AG09319 (cell line): Measurements from ENCODE around the gene DNAJC16.

Experiments used
- DNase-seq: peaks from one replicate; pipeline ENCODE4 v3.0.0-alpha.2; 2010; ENCODE audit warnings: low read depth; ENCODE audit errors: extremely low read depth
- TF ChIP-seq, protein P1 (sequence below): IDR thresholded peaks from 2 replicates; pipeline ENCODE4 v1.5.1; 2011; ENCODE audit warnings: low read depth, mild to moderate bottlenecking, inconsistent platforms, low read length, moderate library complexity

DNAJC16 gene

DNA sequence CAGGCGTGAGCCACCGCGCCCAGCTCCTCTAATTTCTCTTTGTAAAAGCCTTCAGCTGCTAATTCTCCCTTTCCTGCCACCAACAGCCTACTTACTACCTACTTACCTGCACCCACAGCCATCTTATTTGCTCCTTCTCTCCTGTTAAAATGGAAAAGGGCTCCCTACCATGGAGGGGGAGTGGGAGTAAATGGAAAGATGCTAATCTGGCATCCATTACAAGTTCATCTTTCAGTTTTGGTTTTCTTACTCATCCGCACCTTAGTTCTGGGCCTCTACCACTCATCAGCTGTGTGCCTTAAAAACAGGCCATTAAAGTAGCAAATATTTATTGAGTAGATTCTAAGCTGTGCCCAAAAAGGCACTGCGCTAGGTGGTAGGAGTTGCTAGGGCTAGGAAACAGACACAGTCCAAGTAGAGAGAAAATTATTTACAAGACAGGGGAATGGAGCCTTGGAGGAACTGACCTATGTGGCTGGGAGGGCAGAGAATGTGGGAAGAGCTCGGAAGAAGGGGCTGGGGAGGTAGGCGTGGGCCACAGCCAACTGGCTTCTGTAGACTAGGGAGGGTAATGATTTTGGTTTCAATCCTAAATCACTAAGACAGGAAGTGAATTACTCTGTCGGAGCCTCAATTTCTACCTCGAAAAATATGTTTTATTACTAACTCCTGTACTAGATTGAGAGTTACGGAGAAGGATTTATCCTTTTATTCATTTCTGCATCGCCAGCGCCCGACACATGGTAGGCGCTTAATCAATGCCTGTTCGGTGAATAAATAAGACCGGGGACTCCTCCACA lies 89.9 kb downstream of the DNAJC16 start:
- TF ChIP-seq, protein P1, sequence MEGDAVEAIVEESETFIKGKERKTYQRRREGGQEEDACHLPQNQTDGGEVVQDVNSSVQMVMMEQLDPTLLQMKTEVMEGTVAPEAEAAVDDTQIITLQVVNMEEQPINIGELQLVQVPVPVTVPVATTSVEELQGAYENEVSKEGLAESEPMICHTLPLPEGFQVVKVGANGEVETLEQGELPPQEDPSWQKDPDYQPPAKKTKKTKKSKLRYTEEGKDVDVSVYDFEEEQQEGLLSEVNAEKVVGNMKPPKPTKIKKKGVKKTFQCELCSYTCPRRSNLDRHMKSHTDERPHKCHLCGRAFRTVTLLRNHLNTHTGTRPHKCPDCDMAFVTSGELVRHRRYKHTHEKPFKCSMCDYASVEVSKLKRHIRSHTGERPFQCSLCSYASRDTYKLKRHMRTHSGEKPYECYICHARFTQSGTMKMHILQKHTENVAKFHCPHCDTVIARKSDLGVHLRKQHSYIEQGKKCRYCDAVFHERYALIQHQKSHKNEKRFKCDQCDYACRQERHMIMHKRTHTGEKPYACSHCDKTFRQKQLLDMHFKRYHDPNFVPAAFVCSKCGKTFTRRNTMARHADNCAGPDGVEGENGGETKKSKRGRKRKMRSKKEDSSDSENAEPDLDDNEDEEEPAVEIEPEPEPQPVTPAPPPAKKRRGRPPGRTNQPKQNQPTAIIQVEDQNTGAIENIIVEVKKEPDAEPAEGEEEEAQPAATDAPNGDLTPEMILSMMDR = no peak
- no peak for DNase-seq

DNA sequence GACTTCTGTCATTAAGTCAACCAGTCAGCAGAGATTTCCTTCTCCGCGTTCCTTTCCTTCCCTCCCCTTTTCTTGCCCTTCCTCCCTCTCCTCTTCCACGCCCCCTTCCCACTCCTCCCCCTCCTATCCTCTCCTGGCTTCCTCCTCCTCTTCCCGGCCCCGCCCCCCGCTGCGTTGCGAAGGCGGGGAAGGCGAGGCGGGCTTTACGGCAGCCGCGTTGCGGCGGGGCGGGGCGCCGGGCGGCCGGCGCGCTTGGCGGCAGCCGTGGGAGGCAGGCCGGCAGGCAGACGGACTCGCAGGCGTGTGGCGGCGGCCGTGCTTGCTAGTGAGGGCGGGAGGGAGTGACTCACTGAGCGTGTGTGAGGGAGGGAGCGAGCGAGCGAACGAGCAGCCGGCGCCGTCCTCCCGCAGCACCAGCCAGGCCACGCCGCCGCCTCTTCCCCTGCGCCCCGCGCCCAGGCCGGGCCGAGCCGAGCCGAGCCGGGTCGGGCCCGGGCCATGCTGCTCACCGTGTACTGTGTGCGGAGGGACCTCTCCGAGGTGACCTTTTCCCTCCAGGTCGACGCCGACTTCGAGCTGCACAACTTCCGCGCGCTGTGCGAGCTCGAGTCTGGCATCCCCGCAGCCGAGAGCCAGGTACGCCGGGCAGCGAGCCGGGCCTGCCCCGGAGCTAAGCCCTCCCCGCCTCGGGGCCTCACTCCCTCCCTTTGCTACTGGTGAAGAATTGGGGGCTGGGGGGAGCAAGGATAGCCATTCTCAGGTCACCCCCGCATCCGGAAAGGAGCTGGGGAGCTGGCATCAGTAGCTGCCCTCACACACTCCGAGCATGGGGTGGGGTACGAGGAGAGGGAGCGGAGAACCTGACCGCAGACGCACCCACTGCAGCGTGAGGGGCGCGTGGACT lies 90.8 kb downstream of the DNAJC16 start, which contains the start of gene DDI2:
Gene DDI2 (plus strand): TSS at position 286 of the 904 bp plus-strand sequence. CDS start 213 bp downstream, at position 499.
- TF ChIP-seq, protein P1 = no peak
- peak; percentile 94 for DNase-seq

DNA sequence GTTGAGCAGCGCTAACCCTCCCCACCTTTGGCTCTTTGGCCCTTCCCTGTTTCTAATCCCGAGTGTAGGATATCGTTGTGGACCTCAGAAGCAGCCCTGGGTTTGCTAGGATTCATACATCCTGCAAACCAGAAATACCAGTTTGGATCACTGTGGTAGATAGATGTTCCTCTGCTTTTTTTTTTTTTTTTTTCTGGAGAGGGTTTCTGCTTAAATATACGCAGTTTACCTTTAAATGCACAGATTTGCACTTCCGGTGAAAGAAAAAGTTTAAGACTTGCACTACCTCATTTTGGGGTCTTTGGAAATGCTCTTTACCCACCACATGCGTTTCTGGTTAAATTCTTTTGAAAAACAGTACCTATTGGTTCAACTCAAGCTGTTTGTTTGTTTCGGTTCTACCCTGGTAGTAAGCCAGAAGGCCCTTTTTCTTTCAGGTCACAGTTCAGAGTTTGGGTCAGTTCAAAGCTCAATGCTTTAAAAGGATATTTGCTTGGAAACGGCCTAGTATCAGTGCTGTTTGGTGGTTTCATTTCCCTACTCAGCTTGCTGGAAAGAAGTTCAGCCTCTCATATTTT lies 91.5 kb downstream of the DNAJC16 start:
- TF ChIP-seq, protein P1 = no peak
- DNase-seq = no peak

DNA sequence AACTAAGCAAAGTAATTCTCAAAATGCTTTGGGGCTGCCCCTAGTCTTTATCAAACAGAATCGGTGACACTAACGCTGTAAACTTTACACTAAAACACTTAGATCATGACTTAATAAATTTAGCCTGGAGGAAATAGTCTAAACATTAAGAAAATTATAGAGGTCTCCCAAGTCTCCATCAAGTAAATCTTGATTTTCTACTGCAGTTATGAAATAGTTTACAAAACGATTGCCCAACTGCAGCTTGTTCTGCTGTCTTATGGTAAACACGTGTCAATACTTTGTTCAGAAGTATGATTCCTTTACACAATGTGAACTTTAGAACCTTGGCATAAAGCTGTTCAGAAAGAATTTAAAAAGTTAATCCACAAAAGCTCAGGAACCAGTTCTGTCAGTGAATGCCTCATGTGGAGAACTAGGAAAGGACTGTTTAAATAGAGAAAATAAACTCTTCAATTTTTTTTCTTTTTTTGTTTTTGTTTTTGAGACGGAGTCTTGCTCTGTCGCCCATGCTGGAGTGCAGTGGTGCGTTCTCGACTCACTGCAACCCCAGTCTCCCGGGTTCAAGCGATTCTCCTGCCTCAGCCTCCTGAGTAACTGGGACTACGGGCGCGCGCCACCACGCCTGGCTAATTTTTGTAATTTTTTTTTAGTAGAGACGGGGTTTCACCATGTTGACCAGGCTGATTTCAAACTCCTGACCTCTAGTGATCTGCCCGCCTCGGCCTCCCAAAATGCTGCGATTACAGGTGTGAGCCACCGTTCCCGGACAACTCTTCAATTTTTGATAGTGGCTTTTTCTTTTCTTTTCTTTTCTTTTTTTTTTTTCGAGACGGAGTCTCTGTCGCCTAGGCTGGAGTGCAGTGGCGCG lies 92.2 kb downstream of the DNAJC16 start:
- DNase-seq = peak; percentile 66
- TF ChIP-seq, protein P1 = no peak

DNA sequence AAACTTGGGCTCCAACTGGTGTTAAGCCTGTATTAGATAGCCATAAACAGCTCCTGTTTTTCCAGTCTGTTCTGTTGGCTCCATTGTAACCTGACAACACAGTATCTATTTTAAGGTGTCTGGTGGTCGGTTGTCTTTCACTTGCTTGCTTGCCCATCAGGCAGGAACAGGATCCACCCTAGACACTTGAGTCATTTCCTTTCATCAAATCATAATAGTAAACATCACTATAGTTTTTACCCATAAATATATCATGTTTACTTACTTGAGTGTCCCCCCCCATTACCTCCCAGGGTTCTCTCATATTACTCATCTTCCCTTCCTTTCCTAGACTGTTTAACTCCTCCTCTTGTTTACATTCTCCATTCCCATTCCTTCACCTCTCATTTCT lies 93.5 kb downstream of the DNAJC16 start:
- TF ChIP-seq, protein P1 = no peak
- no peak for DNase-seq

DNA sequence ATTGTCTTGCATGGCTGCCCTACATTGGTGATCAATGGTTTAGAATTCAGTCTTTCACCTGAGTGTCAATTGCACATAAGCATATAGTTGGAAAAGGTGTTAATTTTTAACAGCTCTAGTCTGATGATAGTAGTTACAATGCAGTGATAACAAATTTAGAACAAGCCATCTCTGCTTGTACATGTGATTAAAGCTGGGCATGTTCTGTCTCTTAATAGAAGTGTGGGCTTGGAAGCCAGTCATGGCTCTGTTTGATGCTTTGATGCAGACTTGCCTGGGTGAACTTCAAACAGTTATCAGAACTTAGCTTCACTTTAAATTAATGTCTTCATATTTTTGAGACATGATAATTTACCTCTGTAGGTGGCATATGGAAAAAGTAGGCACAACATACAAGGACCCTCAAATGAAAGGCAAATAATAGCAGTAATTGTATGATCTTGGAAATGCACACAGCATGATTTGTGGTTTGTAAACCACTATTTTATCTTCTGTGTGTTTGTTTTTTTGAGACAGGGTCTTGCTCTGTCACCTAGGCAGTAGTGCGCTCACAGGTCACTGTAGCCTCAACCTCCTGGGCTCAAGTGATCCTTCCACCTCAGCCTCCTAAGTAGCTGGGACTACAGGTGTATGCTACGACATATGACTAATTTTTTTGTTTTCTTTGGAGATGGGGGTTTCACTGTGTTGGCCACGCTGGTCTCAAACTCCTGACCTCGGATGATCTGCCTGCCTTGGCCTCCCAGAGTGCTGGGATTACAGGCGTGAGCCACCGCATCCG lies 94.4 kb downstream of the DNAJC16 start:
- TF ChIP-seq, protein P1 = no peak
- no peak for DNase-seq
